ENCODE measurements around the gene AIFM1.

Gene AIFM1

DNA sequence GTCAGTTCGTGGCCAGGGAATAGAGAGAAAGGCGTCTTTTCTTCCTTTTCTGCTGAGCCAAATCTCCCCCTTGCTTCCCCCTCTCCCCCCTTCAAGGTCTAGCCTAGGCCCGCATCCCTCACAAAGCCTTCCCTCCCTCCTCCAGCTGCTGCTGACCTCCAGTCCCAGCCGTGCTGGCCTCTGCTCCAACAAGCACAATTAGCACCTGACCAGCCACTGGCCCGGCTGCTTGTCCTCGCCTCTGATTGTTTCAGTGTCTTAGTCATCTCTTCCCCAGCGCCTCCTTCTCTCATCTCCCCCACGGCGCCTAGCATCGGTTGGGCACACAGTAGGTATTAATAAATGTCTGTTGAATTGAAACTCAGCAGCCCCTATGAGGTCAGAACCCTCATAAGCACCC is 59.6 kb downstream of the AIFM1 start:
- TF ChIP-seq SIN3A (IDR thresholded peaks at IDR 0.05; ENCODE audit: borderline replicate concordance, insufficient read depth, low read length) (no peak), TAF1 (IDR thresholded peaks at IDR 0.05; ENCODE audit: borderline replicate concordance, insufficient read depth, low read length) (no peak), POLR2AphosphoS5 (IDR thresholded peaks at IDR 0.05; ENCODE audit: low read depth, low read length) (no peak), FOXP2 (optimal IDR thresholded peaks at IDR 0.05; ENCODE audit: borderline replicate concordance, extremely low read depth, extremely low read length, insufficient read depth) (no peak)
- TF ChIP-seq, protein P1, sequence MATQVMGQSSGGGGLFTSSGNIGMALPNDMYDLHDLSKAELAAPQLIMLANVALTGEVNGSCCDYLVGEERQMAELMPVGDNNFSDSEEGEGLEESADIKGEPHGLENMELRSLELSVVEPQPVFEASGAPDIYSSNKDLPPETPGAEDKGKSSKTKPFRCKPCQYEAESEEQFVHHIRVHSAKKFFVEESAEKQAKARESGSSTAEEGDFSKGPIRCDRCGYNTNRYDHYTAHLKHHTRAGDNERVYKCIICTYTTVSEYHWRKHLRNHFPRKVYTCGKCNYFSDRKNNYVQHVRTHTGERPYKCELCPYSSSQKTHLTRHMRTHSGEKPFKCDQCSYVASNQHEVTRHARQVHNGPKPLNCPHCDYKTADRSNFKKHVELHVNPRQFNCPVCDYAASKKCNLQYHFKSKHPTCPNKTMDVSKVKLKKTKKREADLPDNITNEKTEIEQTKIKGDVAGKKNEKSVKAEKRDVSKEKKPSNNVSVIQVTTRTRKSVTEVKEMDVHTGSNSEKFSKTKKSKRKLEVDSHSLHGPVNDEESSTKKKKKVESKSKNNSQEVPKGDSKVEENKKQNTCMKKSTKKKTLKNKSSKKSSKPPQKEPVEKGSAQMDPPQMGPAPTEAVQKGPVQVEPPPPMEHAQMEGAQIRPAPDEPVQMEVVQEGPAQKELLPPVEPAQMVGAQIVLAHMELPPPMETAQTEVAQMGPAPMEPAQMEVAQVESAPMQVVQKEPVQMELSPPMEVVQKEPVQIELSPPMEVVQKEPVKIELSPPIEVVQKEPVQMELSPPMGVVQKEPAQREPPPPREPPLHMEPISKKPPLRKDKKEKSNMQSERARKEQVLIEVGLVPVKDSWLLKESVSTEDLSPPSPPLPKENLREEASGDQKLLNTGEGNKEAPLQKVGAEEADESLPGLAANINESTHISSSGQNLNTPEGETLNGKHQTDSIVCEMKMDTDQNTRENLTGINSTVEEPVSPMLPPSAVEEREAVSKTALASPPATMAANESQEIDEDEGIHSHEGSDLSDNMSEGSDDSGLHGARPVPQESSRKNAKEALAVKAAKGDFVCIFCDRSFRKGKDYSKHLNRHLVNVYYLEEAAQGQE (IDR thresholded peaks at IDR 0.05; ENCODE audit: insufficient read depth in 1 of 2, low read depth in 2 of 2, low read length in 2 of 2): no peak

DNA sequence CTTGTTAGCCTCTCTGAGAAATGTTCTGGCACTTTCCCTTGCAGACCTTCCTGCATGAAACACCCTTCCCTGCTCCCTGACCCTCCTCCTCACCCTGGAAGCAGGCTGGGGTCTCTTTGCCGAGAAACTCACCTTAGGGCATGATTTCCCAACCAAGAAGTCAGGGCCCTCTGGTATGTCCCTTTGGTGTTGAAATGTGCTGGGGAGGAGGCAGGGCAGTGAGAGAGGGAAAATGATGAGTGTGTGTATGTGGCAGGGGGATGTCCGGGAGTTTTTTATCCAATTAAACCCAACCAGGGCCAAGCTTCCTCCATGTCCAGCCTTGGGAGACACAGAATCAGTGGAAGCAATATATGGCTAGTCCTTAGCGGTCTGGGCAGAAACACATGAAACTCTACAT is 60.4 kb downstream of the AIFM1 start:
- TF ChIP-seq, protein P1 (IDR thresholded peaks at IDR 0.05; ENCODE audit: insufficient read depth in 1 of 2, low read depth in 2 of 2, low read length in 2 of 2): no peak
- TF ChIP-seq TAF1 (IDR thresholded peaks at IDR 0.05; ENCODE audit: borderline replicate concordance, insufficient read depth, low read length) (no peak), FOXP2 (optimal IDR thresholded peaks at IDR 0.05; ENCODE audit: borderline replicate concordance, extremely low read depth, extremely low read length, insufficient read depth) (no peak), POLR2AphosphoS5 (IDR thresholded peaks at IDR 0.05; ENCODE audit: low read depth, low read length) (no peak)

DNA sequence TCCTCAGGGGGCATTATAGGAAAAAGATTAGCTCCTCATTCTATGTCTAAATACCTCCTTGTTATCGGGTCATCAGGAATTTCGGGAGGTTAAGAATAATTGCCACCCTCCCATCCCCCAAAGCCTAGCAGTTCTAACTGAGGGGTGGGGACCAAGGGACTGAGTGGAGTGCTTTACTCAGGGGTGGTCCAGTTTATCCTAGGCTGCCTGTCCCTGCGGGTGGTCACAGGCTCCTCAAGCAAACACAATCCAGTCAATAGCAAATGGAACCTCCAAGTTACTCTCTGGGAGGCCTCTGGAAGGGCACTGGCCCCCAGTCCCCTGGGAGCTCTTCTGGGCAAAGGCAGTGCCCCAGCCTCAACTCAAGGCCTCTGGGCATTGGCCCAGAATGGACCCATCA is 62.0 kb downstream of the AIFM1 start:
- TF ChIP-seq FOXP2 (optimal IDR thresholded peaks at IDR 0.05; ENCODE audit: borderline replicate concordance, extremely low read depth, extremely low read length, insufficient read depth): no peak
- TF ChIP-seq SIN3A (IDR thresholded peaks at IDR 0.05; ENCODE audit: borderline replicate concordance, insufficient read depth, low read length): no peak
- TF ChIP-seq TAF1 (IDR thresholded peaks at IDR 0.05; ENCODE audit: borderline replicate concordance, insufficient read depth, low read length): no peak
- TF ChIP-seq POLR2AphosphoS5 (IDR thresholded peaks at IDR 0.05; ENCODE audit: low read depth, low read length): no peak
- TF ChIP-seq, protein P1 (IDR thresholded peaks at IDR 0.05; ENCODE audit: insufficient read depth in 1 of 2, low read depth in 2 of 2, low read length in 2 of 2): no peak

DNA sequence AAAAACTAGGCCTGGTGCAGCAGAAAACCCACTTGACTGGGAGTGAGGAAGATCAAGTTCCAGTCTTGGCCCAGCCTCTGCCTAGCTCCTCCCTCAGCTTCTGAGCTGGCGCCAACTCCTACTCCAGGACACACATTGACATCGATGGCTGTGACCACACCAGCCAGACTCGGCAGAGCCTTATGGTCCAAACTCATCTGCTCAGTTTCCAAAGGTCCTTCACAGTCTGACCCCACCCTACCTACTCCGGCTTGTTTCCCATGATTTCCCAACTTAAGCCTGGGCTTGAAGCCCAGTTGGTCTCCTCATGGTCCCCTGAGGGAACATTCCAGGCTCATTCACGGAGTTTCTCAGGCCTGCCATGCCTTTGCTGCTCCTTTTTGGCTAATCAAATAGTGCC is 65.5 kb downstream of the AIFM1 start:
- TF ChIP-seq SIN3A (IDR thresholded peaks at IDR 0.05; ENCODE audit: borderline replicate concordance, insufficient read depth, low read length) (no peak), TAF1 (IDR thresholded peaks at IDR 0.05; ENCODE audit: borderline replicate concordance, insufficient read depth, low read length) (no peak), FOXP2 (optimal IDR thresholded peaks at IDR 0.05; ENCODE audit: borderline replicate concordance, extremely low read depth, extremely low read length, insufficient read depth) (no peak), POLR2AphosphoS5 (IDR thresholded peaks at IDR 0.05; ENCODE audit: low read depth, low read length) (no peak)
- TF ChIP-seq, protein P1 (IDR thresholded peaks at IDR 0.05; ENCODE audit: insufficient read depth in 1 of 2, low read depth in 2 of 2, low read length in 2 of 2): no peak

DNA sequence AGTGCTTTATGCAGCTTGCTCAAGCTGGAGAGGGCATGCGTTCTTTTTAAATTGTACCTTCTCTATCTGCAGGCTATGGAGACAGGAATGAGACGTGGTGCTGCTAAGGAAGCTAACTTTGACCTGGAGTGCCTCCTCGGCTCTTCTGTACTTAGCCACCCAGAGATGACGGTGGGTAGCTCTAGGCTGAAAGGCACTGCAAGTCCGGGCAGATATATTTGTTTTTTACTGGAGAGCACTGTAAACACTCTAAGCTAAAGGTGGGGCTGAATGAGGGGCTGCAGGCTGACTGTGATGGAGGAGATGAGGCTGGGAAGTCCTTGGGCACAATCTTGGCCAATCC is 67.5 kb downstream of the AIFM1 start:
- TF ChIP-seq, protein P1 (IDR thresholded peaks at IDR 0.05; ENCODE audit: insufficient read depth in 1 of 2, low read depth in 2 of 2, low read length in 2 of 2): no peak
- TF ChIP-seq TAF1 (IDR thresholded peaks at IDR 0.05; ENCODE audit: borderline replicate concordance, insufficient read depth, low read length) (no peak), SIN3A (IDR thresholded peaks at IDR 0.05; ENCODE audit: borderline replicate concordance, insufficient read depth, low read length) (no peak), POLR2AphosphoS5 (IDR thresholded peaks at IDR 0.05; ENCODE audit: low read depth, low read length) (no peak), FOXP2 (optimal IDR thresholded peaks at IDR 0.05; ENCODE audit: borderline replicate concordance, extremely low read depth, extremely low read length, insufficient read depth) (no peak)

Measured in PFSK-1 (cell line).